PFSK-1 (cell line): ENCODE results near the gene METAP1.

Experiments used
- FOXP2 ChIP-seq: optimal IDR thresholded peaks from 2 replicates; pipeline ENCODE3; 2011; ENCODE audit warnings: borderline replicate concordance, control low read depth, inconsistent platforms; ENCODE audit not compliant: insufficient read depth; ENCODE audit errors: extremely low read length, extremely low read depth
- POLR2AphosphoS5 ChIP-seq: IDR thresholded peaks from 2 replicates; pipeline ENCODE4 v1.6.1; 2012; ENCODE audit warnings: low read depth, mild to moderate bottlenecking, control low read depth, low read length, moderate library complexity
- REST ChIP-seq, 2 experiments: IDR thresholded peaks; 2 replicates each; pipeline versions ENCODE4 v1.6.1 to v1.8.0; 2011 to 2012; ENCODE audit warnings: low read depth in 2 of 2, low read length in 2 of 2, control low read depth in 1 of 2, inconsistent platforms in 1 of 2, mild to moderate bottlenecking in 1 of 2, moderate library complexity in 1 of 2; ENCODE audit not compliant: insufficient read depth in 1 of 2
- SIN3A ChIP-seq: IDR thresholded peaks from 2 replicates; pipeline ENCODE4 v1.6.1; 2012; ENCODE audit warnings: mild to moderate bottlenecking, low read length, moderate library complexity, borderline replicate concordance; ENCODE audit not compliant: insufficient read depth
- TAF1 ChIP-seq: IDR thresholded peaks from 2 replicates; pipeline ENCODE4 v1.6.1; 2012; ENCODE audit warnings: low read length, control low read depth, borderline replicate concordance; ENCODE audit not compliant: insufficient read depth

METAP1 gene

GRCh38 chr4:98977557-98977956 is 18.0 kb upstream of the METAP1 start:
- no peak for TF ChIP-seq FOXP2
- TF ChIP-seq TAF1, result no peak
- no peak for TF ChIP-seq REST (IDR thresholded peaks at IDR 0.05; ENCODE audit: insufficient read depth in 1 of 2, low read depth in 2 of 2, low read length in 2 of 2)
- TF ChIP-seq SIN3A, result no peak
- no peak for TF ChIP-seq POLR2AphosphoS5

GRCh38 chr4:98987720-98988119 is 7.8 kb upstream of the METAP1 start:
- TF ChIP-seq REST (IDR thresholded peaks at IDR 0.05; ENCODE audit: insufficient read depth in 1 of 2, low read depth in 2 of 2, low read length in 2 of 2), result no peak

- TF ChIP-seq SIN3A (no peak), REST (IDR thresholded peaks at IDR 0.05; ENCODE audit: insufficient read depth in 1 of 2, low read depth in 2 of 2, low read length in 2 of 2) (no peak), TAF1 (no peak), FOXP2 (no peak), POLR2AphosphoS5 (no peak)
Observed at GRCh38 chr4:98993419-98994071, 2.0 kb upstream of the METAP1 start.

- no peak for TF ChIP-seq REST (IDR thresholded peaks at IDR 0.05; ENCODE audit: insufficient read depth in 1 of 2, low read depth in 2 of 2, low read length in 2 of 2)
- no peak for TF ChIP-seq TAF1
- no peak for TF ChIP-seq POLR2AphosphoS5
- no peak for TF ChIP-seq FOXP2
- TF ChIP-seq SIN3A, result no peak
Observed at GRCh38 chr4:98994474-98995182, 893 bp upstream of the METAP1 start.

- TF ChIP-seq SIN3A (no peak; the same call in 1 of the 2 replicates), FOXP2 (no peak), REST (IDR thresholded peaks at IDR 0.05; ENCODE audit: insufficient read depth in 1 of 2, low read depth in 2 of 2, low read length in 2 of 2) (no peak), POLR2AphosphoS5 (no peak), TAF1 (no peak)
Observed at GRCh38 chr4:98996056-98996764, 689 bp downstream of the METAP1 start.
